Fibroblast of lung (primary cell): Measurements from ENCODE around the gene FOXB1. TPM values are rescaled to one million over a fixed set of nuclear protein-coding genes. Genes with fewer than 3 reads are reported as not detected.

ENCODE experiments used
- DNase-seq, 2 donors: peaks; one replicate each; pipeline versions ENCODE4 v3.0.0 to v3.0.0-alpha.2; 2010; ENCODE audit warnings: low read depth in 2 of 2
- H2AFZ ChIP-seq: 2 replicates; pipeline ENCODE4 v1.5.1; 2012; ENCODE audit warnings: low read length, control low read depth, inconsistent platforms
- H3K27ac ChIP-seq: 2 replicates; pipeline ENCODE4 v1.5.1; 2011; ENCODE audit warnings: low read length, control low read depth; ENCODE audit not compliant: insufficient read depth
- H3K27me3 ChIP-seq: 2 replicates; pipeline ENCODE4 v1.5.1; 2011; ENCODE audit warnings: mild to moderate bottlenecking, low read length; ENCODE audit not compliant: control insufficient read depth, insufficient read depth
- H3K36me3 ChIP-seq: 2 replicates; pipeline ENCODE4 v1.5.1; 2011; ENCODE audit warnings: low read length; ENCODE audit not compliant: control insufficient read depth, insufficient read depth
- H3K4me1 ChIP-seq: 2 replicates; pipeline ENCODE4 v1.5.1; 2011; ENCODE audit warnings: low read length; ENCODE audit not compliant: control insufficient read depth, insufficient read depth; ENCODE audit errors: extremely low read depth
- H3K4me2 ChIP-seq: 2 replicates; pipeline ENCODE4 v1.5.1; 2011; ENCODE audit warnings: low read length, control low read depth; ENCODE audit not compliant: insufficient read depth; ENCODE audit errors: extremely low read depth
- H3K4me3 ChIP-seq, 4 experiments: fragments of 200-600 bp in 1 of 4; sonication (generic) in 1 of 4; replicated peaks in 1 of 4; 2 replicates each; pipeline ENCODE4 v1.5.1; 2011 to 2016; ENCODE audit warnings: low read length in 4 of 4, low read depth in 3 of 4, mild to moderate bottlenecking in 3 of 4, control low read depth in 2 of 4, inconsistent platforms in 1 of 4, mixed read lengths in 1 of 4; ENCODE audit not compliant: insufficient read depth in 1 of 4; ENCODE audit errors: control extremely low read depth in 1 of 4
- H3K79me2 ChIP-seq: 2 replicates; pipeline ENCODE4 v1.5.1; 2012; ENCODE audit warnings: mild to moderate bottlenecking, low read length, inconsistent platforms; ENCODE audit not compliant: control insufficient read depth, insufficient read depth
- H3K9ac ChIP-seq: 2 replicates; pipeline ENCODE4 v1.5.1; 2011; ENCODE audit warnings: mild to moderate bottlenecking, low read length, control low read depth; ENCODE audit not compliant: insufficient read depth
- H3K9me3 ChIP-seq: 2 replicates; pipeline ENCODE4 v1.5.1; 2012; ENCODE audit warnings: low read depth, low read length; ENCODE audit not compliant: control insufficient read depth, insufficient read depth
- H4K20me1 ChIP-seq: 2 replicates; pipeline ENCODE4 v1.5.1; 2011; ENCODE audit warnings: low read length; ENCODE audit not compliant: control insufficient read depth, insufficient read depth; ENCODE audit errors: extremely low read depth
- EZH2 ChIP-seq: IDR thresholded peaks from 2 replicates; pipeline ENCODE4 v1.5.1; 2012; ENCODE audit warnings: low read length, control low read depth, mild to moderate bottlenecking; ENCODE audit errors: missing control alignments
- polyA plus RNA-seq, 2 donors: library from polyadenylated mRNA; depleted of rRNA in 1 of 2; stranded (reverse) in 1 of 2; unstranded in 1 of 2; fragments of >200 nt; gene quantifications; 2 replicates each; pipeline ENCODE4 v1.2.1, GENCODE V29; 2011 to 2012; ENCODE audit warnings: missing spikeins in 1 of 2
- total RNA-seq: library from RNA; depleted of rRNA; stranded (reverse); fragments of >200 nt; gene quantifications from 2 replicates; pipeline ENCODE4 v1.2.1, GENCODE V29; 2014
- TF ChIP-seq, protein P1 (sequence below), 2 donors: IDR thresholded peaks in 1 of 2; conservative IDR thresholded peaks in 1 of 2; 1 replicate in 1 of 2; 2 replicates in 1 of 2; pipeline ENCODE4 v1.5.1; 2011 to 2012; ENCODE audit warnings: low read length in 2 of 2, control low read depth in 1 of 2, inconsistent platforms in 1 of 2, low read depth in 1 of 2, mild to moderate bottlenecking in 1 of 2

Gene FOXB1
- total and polyA plus RNA-seq, 2 donors (not counting 1 experiment from before 2014, with no cell fraction given): not detected

DNA sequence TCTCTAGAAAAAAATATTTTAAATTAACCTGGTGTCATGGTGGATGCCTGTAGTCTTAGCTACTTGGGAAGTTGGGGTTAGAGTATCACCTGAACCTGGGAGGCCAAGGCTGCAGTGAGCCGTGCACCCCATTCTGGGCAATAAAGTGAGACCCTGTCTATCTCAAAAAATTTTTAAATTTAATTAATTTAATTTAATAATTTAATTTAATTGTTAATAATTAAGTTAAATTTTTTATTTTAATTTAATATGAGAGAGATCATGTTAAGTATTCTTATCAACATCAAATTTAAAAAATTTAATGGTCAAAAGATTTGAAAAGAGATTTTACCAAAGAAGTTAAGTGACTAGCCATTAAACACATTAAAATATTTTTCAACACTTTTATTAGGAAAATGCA, 40.8 kb upstream of the FOXB1 start:
- no peak for DNase-seq
- no peaks in the 10 kb centered on the region for H4K20me1 ChIP-seq
- no peak overlapping the region for H3K9ac ChIP-seq
- H3K79me2 ChIP-seq: no peaks in the 10 kb centered on the region
- no peaks in the 10 kb centered on the region for H3K27me3 ChIP-seq
- H3K9me3 ChIP-seq: no peaks in the 10 kb centered on the region
- no peak overlapping the region for H3K4me2 ChIP-seq
- H3K4me1 ChIP-seq: no peaks in the 10 kb centered on the region
- H3K27ac ChIP-seq: no peak overlapping the region
- no peaks in the 10 kb centered on the region for H3K36me3 ChIP-seq
- TF ChIP-seq, protein P1, sequence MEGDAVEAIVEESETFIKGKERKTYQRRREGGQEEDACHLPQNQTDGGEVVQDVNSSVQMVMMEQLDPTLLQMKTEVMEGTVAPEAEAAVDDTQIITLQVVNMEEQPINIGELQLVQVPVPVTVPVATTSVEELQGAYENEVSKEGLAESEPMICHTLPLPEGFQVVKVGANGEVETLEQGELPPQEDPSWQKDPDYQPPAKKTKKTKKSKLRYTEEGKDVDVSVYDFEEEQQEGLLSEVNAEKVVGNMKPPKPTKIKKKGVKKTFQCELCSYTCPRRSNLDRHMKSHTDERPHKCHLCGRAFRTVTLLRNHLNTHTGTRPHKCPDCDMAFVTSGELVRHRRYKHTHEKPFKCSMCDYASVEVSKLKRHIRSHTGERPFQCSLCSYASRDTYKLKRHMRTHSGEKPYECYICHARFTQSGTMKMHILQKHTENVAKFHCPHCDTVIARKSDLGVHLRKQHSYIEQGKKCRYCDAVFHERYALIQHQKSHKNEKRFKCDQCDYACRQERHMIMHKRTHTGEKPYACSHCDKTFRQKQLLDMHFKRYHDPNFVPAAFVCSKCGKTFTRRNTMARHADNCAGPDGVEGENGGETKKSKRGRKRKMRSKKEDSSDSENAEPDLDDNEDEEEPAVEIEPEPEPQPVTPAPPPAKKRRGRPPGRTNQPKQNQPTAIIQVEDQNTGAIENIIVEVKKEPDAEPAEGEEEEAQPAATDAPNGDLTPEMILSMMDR (conservative IDR thresholded peaks at IDR 0.05 in 1 of 2, IDR thresholded peaks at IDR 0.05 in 1 of 2; ENCODE audit: low read depth in 1 of 2, low read length in 2 of 2): no peak
- no peak for TF ChIP-seq EZH2
- no peak overlapping the region for H3K4me3 ChIP-seq
- H2AFZ ChIP-seq: no peak overlapping the region

DNA sequence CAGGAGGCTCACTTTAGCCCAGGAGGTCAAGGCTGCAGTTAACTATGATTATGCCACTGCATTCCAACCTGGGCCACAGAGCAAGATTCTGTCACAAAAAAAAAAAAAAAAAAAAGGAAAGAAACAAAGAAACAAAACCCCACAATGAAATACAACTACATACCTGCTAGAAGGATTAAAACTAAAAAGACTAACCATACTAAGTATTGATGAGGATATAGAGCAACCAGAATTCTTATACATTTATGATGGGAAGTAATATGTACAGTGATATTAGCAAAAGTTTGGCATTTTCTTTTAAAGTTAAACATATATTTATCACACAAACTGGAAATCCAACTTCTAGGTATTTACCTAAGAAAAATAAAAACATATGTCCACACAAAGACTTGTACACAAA, 40.2 kb upstream of the FOXB1 start:
- H3K9me3 ChIP-seq: no peaks in the 10 kb centered on the region
- H3K9ac ChIP-seq: no peak overlapping the region
- H3K27me3 ChIP-seq: no peaks in the 10 kb centered on the region
- TF ChIP-seq, protein P1 (conservative IDR thresholded peaks at IDR 0.05 in 1 of 2, IDR thresholded peaks at IDR 0.05 in 1 of 2; ENCODE audit: low read depth in 1 of 2, low read length in 2 of 2): no peak
- no peak for TF ChIP-seq EZH2
- no peaks in the 10 kb centered on the region for H4K20me1 ChIP-seq
- no peaks in the 10 kb centered on the region for H3K79me2 ChIP-seq
- H3K27ac ChIP-seq: no peak overlapping the region
- H3K4me2 ChIP-seq: no peak overlapping the region
- no peaks in the 10 kb centered on the region for H3K36me3 ChIP-seq
- no peak for DNase-seq
- no peak overlapping the region for H3K4me3 ChIP-seq
- no peaks in the 10 kb centered on the region for H3K4me1 ChIP-seq
- H2AFZ ChIP-seq: no peak overlapping the region

DNA sequence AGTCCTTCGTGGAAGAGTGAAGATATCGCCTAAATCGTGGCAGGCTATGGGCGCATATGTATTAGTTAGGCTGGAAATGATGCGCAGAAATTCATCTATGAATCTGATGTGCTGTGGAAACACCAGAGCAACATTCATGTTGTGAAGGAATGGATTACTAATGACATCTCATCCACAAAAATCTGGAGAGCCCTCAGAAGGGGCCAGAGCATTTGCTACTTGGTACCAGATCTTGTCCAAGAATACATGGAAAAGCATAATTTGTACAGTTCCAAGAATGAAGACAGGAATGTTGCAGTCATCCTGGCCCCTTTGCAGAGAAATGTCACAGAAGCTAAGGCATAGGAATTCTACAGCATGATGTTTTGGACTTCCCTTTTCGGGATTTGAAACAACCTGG, 38.4 kb upstream of the FOXB1 start:
- no peak overlapping the region for H3K27ac ChIP-seq
- TF ChIP-seq EZH2: no peak

More for the DNA sequence above, 38.4 kb upstream of the FOXB1 start:
- DNase-seq: peak in 1 of 2 donors; percentile 15
- Histone ChIP-seq H3K27me3 (no peaks in the 10 kb centered on the region), H3K79me2 (no peaks in the 10 kb centered on the region), H3K4me3 (no peak overlapping the region), H4K20me1 (no peaks in the 10 kb centered on the region), H3K9me3 (no peaks in the 10 kb centered on the region), H3K4me1 (no peaks in the 10 kb centered on the region), H3K4me2 (no peak overlapping the region), H3K9ac (no peak overlapping the region), H3K36me3 (no peaks in the 10 kb centered on the region), H2AFZ (no peak overlapping the region)
